DOHH2 (cell line): ENCODE measurements around the gene MVB12B.

Experiments
- CTCF ChIP-seq: fragments of 200-600 bp; sonication (generic); IDR thresholded peaks from one replicate; pipeline ENCODE4 v1.5.1; 2014; ENCODE audit warnings: antibody characterized with exemption, mild to moderate bottlenecking, low read depth, low read length; ENCODE audit not compliant: poor library complexity, severe bottlenecking
- EZH2phosphoT487 ChIP-seq: fragments of 200-600 bp; sonication (generic); IDR thresholded peaks from 2 replicates; pipeline ENCODE4 v1.6.1; 2017; ENCODE audit warnings: borderline replicate concordance, mild to moderate bottlenecking, antibody characterized with exemption, low read length, moderate library complexity, mixed read lengths

- TF ChIP-seq CTCF (no peak), EZH2phosphoT487 (no peak)
Observed at GRCh38 chr9:126437701-126438100, 111.1 kb downstream of the MVB12B start.
